Mesendoderm (in vitro differentiated cells): ENCODE data around the gene TNFRSF8.
"Not testable (repeated sequence)": the region's sequence is repeated elsewhere in the genome, so short reads cannot be mapped to it uniquely, and the experiment has no call there.

Experiments used
- DNase-seq: peaks from one replicate; pipeline ENCODE4 v3.0.0; 2013
- H2AK5ac ChIP-seq: 2 replicates; pipeline ENCODE4 v1.6.1; 2013; ENCODE audit warnings: low read length, inconsistent platforms
- H2BK120ac ChIP-seq: 2 replicates; pipeline ENCODE4 v1.6.1; 2013; ENCODE audit warnings: low read depth, mild to moderate bottlenecking, low read length, moderate library complexity, mixed read lengths
- H2BK15ac ChIP-seq: replicated peaks from 2 replicates; pipeline ENCODE4 v1.6.1; 2013; ENCODE audit warnings: low read depth, mild to moderate bottlenecking, moderate library complexity
- H2BK5ac ChIP-seq: 2 replicates; pipeline ENCODE4 v1.6.1; 2013; ENCODE audit warnings: low read length, inconsistent platforms
- H3K18ac ChIP-seq: 2 replicates; pipeline ENCODE4 v1.6.1; 2013; ENCODE audit warnings: mild to moderate bottlenecking, low read length, mixed read lengths
- H3K23ac ChIP-seq: one replicate; pipeline ENCODE4 v1.6.1; 2013; ENCODE audit warnings: low read length
- H3K27ac ChIP-seq: 2 replicates; pipeline ENCODE4 v1.5.1; 2013; ENCODE audit warnings: low read depth, mild to moderate bottlenecking, inconsistent platforms, low read length, moderate library complexity
- H3K27me3 ChIP-seq: 2 replicates; pipeline ENCODE4 v1.6.1; 2013; ENCODE audit warnings: low read length, control low read depth, mild to moderate bottlenecking, inconsistent platforms; ENCODE audit not compliant: insufficient read depth, poor library complexity
- H3K36me3 ChIP-seq: 2 replicates; pipeline ENCODE4 v1.6.1; 2013; ENCODE audit warnings: low read length, inconsistent platforms; ENCODE audit not compliant: control insufficient read depth, insufficient read depth
- H3K4ac ChIP-seq: one replicate; pipeline ENCODE4 v1.6.1; 2013; ENCODE audit warnings: low read depth, mild to moderate bottlenecking, low read length, moderate library complexity
- H3K4me1 ChIP-seq: 2 replicates; pipeline ENCODE4 v1.6.1; 2013; ENCODE audit warnings: low read depth, low read length, inconsistent platforms; ENCODE audit not compliant: control insufficient read depth
- H3K4me2 ChIP-seq: 2 replicates; pipeline ENCODE4 v1.6.1; 2013; ENCODE audit warnings: low read length
- H3K4me3 ChIP-seq: 2 replicates; pipeline ENCODE4 v1.5.1; 2013; ENCODE audit warnings: mild to moderate bottlenecking, low read length
- H3K56ac ChIP-seq: one replicate; pipeline ENCODE4 v1.6.1; 2013; ENCODE audit warnings: low read length
- H3K79me1 ChIP-seq: 2 replicates; pipeline ENCODE4 v1.6.1; 2013; ENCODE audit warnings: low read length, inconsistent platforms
- H3K79me2 ChIP-seq: 2 replicates; pipeline ENCODE4 v1.6.1; 2013; ENCODE audit warnings: mild to moderate bottlenecking, low read length; ENCODE audit not compliant: control insufficient read depth, insufficient read depth
- H3K9ac ChIP-seq: 2 replicates; pipeline ENCODE4 v1.6.1; 2013; ENCODE audit warnings: low read length, inconsistent platforms
- H4K5ac ChIP-seq: one replicate; pipeline ENCODE4 v1.6.1; 2013; ENCODE audit warnings: low read length
- H4K8ac ChIP-seq: one replicate; pipeline ENCODE4 v1.6.1; 2013; ENCODE audit warnings: low read depth, mild to moderate bottlenecking, control low read depth, low read length, moderate library complexity
- WGBS: extraction: QIAGEN DNeasy Blood & Tissue Kit; methylation state at CpG from one replicate; pipeline ENCODE4 v1.1.7; 2013; ENCODE audit warnings: low lambda C conversion rate, missing lambda C conversion rate; ENCODE audit not compliant: insufficient coverage; ENCODE audit errors: extremely low coverage; 5-methylcytosine and 5-hydroxymethylcytosine counted together

TNFRSF8 gene

GRCh38 chr1:12029720-12030339, 33.3 kb upstream of the TNFRSF8 start:
- Histone ChIP-seq H2AK5ac (no peak overlapping the region), H3K23ac (no peak overlapping the region), H3K79me2 (no peaks in the 10 kb centered on the region), H3K4me3 (no peak overlapping the region), H3K79me1 (no peaks in the 10 kb centered on the region), H2BK5ac (no peak overlapping the region), H3K4me1 (no peaks in the 10 kb centered on the region), H3K9ac (no peak overlapping the region), H3K18ac (no peak overlapping the region), H3K4ac (no peak overlapping the region), H2BK120ac (no peak overlapping the region), H3K36me3 (peaks cover 10% of the 10 kb centered on the region), H3K4me2 (no peak overlapping the region), H3K27ac (no peak overlapping the region), H4K8ac (no peak overlapping the region), H3K27me3 (no peaks in the 10 kb centered on the region), H3K56ac (no peak overlapping the region), H2BK15ac (no peak overlapping the region), H4K5ac (no peak overlapping the region)
- WGBS, result no CpG with 5 or more reads among the region's 32 CpGs
- no peak for DNase-seq

GRCh38 chr1:12031039-12031980, 31.8 kb upstream of the TNFRSF8 start:
- Histone ChIP-seq H2BK15ac (no peak overlapping the region), H3K27me3 (no peaks in the 10 kb centered on the region), H2BK5ac (no peak overlapping the region), H3K36me3 (peaks cover 6% of the 10 kb centered on the region), H3K4ac (no peak overlapping the region), H3K56ac (no peak overlapping the region), H3K79me1 (no peaks in the 10 kb centered on the region), H3K79me2 (no peaks in the 10 kb centered on the region), H3K4me3 (no peak overlapping the region), H4K5ac (no peak overlapping the region), H2BK120ac (no peak overlapping the region), H3K9ac (no peak overlapping the region), H3K18ac (no peak overlapping the region), H3K23ac (no peak overlapping the region), H3K27ac (no peak overlapping the region), H4K8ac (no peak overlapping the region), H3K4me1 (no peaks in the 10 kb centered on the region), H2AK5ac (no peak overlapping the region), H3K4me2 (no peak overlapping the region)
- no CpG with 5 or more reads among the region's 20 CpGs for WGBS
- DNase-seq, result peak; percentile 33

GRCh38 chr1:12032161-12032621, 30.9 kb upstream of the TNFRSF8 start:
- Histone ChIP-seq H3K9ac (no peak overlapping the region), H3K79me2 (no peaks in the 10 kb centered on the region), H3K27me3 (no peaks in the 10 kb centered on the region), H2BK120ac (no peak overlapping the region), H3K27ac (no peak overlapping the region), H3K4me1 (no peaks in the 10 kb centered on the region), H3K4ac (no peak overlapping the region), H3K4me3 (no peak overlapping the region), H4K8ac (no peak overlapping the region), H3K79me1 (no peaks in the 10 kb centered on the region), H3K18ac (no peak overlapping the region), H3K4me2 (no peak overlapping the region), H2BK15ac (no peak overlapping the region), H3K23ac (no peak overlapping the region), H3K56ac (no peak overlapping the region), H3K36me3 (peaks cover 4% of the 10 kb centered on the region), H2AK5ac (no peak overlapping the region), H4K5ac (no peak overlapping the region), H2BK5ac (no peak overlapping the region)
- no CpG with 5 or more reads among the region's 10 CpGs for WGBS
- DNase-seq, result no peak

GRCh38 chr1:12033441-12033840, 29.7 kb upstream of the TNFRSF8 start:
- H3K56ac ChIP-seq, H3K27ac ChIP-seq: not testable (repeated sequence)
- WGBS, result no CpG with 5 or more reads among the region's 5 CpGs

GRCh38 chr1:12034381-12034801, 28.7 kb upstream of the TNFRSF8 start:
- Histone ChIP-seq H3K4me2 (no peak overlapping the region), H3K79me2 (no peaks in the 10 kb centered on the region), H3K27ac (no peak overlapping the region), H3K79me1 (no peaks in the 10 kb centered on the region), H3K36me3 (peaks cover 4% of the 10 kb centered on the region), H2AK5ac (no peak overlapping the region), H3K56ac (no peak overlapping the region), H3K9ac (no peak overlapping the region), H2BK15ac (no peak overlapping the region), H2BK120ac (no peak overlapping the region), H4K5ac (no peak overlapping the region), H4K8ac (no peak overlapping the region), H3K27me3 (no peaks in the 10 kb centered on the region), H3K18ac (no peak overlapping the region), H3K4me1 (no peaks in the 10 kb centered on the region), H3K4ac (no peak overlapping the region), H3K4me3 (no peak overlapping the region), H2BK5ac (no peak overlapping the region), H3K23ac (no peak overlapping the region)
- no CpG with 5 or more reads among the region's 7 CpGs for WGBS
- DNase-seq, result no peak

More at GRCh38 chr1:12033441-12033840, 29.7 kb upstream of the TNFRSF8 start:
- H2BK120ac ChIP-seq, H3K36me3 ChIP-seq, H3K23ac ChIP-seq, H3K4ac ChIP-seq, H2BK5ac ChIP-seq, H3K4me3 ChIP-seq, DNase-seq, H3K79me1 ChIP-seq, H2BK15ac ChIP-seq, H3K79me2 ChIP-seq, H3K18ac ChIP-seq, H2AK5ac ChIP-seq, H4K5ac ChIP-seq, H4K8ac ChIP-seq, H3K4me2 ChIP-seq, H3K4me1 ChIP-seq, H3K9ac ChIP-seq, H3K27me3 ChIP-seq: not testable (repeated sequence)
